ENCODE results near the gene RIC1.
"Not testable (repeated sequence)": the region's sequence is repeated elsewhere in the genome, so short reads cannot be mapped to it uniquely, and the experiment has no call there.

The RIC1 gene

GRCh38 chr9:5627686-5628085 is 1.2 kb upstream of the RIC1 start:
- H3K9me3 ChIP-seq; H3K27me3 ChIP-seq (ENCODE audit: low read depth); in situ Hi-C loops (cut with MboI; ENCODE audit: low sequenced_read_pairs); H3K36me3 ChIP-seq (replicated peaks): not testable (repeated sequence)
- Histone ChIP-seq H3K4me3 (peak overlapping the region; percentile 81), H3K4me1 (peaks cover 12% of the 10 kb centered on the region)
- peak in 1 of 2 experiments; percentile 15 for DNase-seq (ENCODE audit: low spot score in 2 of 2)

- Histone ChIP-seq H3K27me3 (ENCODE audit: low read depth) (no peaks in the 10 kb centered on the region), H3K4me3 (peak overlapping the region; percentile 81), H3K9me3 (no peaks in the 10 kb centered on the region), H3K4me1 (peaks cover 12% of the 10 kb centered on the region), H3K36me3 (replicated peaks) (no peaks in the 10 kb centered on the region; the same call in 1 of the 2 replicates)
- in situ Hi-C loops (cut with MboI; ENCODE audit: low sequenced_read_pairs): no loop called here
- DNase-seq (ENCODE audit: low spot score in 2 of 2): no peak
Observed at GRCh38 chr9:5628183-5628529, 751 bp upstream of the RIC1 start.

- Histone ChIP-seq H3K4me1 (peaks cover 12% of the 10 kb centered on the region), H3K36me3 (replicated peaks) (no peaks in the 10 kb centered on the region; the same call in 1 of the 2 replicates), H3K27me3 (ENCODE audit: low read depth) (no peaks in the 10 kb centered on the region), H3K4me3 (peak overlapping the region; percentile 81), H3K9me3 (peaks cover 2% of the 10 kb centered on the region; the same call in 1 of the 2 replicates)
- in situ Hi-C loops (cut with MboI; ENCODE audit: low sequenced_read_pairs): no loop called here
- DNase-seq (ENCODE audit: low spot score in 2 of 2): peak; percentile 18 to 57
Observed at GRCh38 chr9:5629312-5630080, 589 bp downstream of the RIC1 start.

GRCh38 chr9:5630081-5630507 is 1.2 kb downstream of the RIC1 start:
- peaks cover 12% of the 10 kb centered on the region for H3K4me1 ChIP-seq
- H3K36me3 ChIP-seq (replicated peaks): no peaks in the 10 kb centered on the region; the same call in 1 of the 2 replicates
- peak in 1 of 2 experiments; percentile 40 for DNase-seq (ENCODE audit: low spot score in 2 of 2)
- no peaks in the 10 kb centered on the region for H3K27me3 ChIP-seq (ENCODE audit: low read depth)
- H3K9me3 ChIP-seq: peaks cover 5% of the 10 kb centered on the region; the same call in 1 of the 2 replicates
- H3K4me3 ChIP-seq: peak overlapping the region; percentile 81
- in situ Hi-C loops (cut with MboI; ENCODE audit: low sequenced_read_pairs): no loop called here

GRCh38 chr9:5631026-5631425 is 2.1 kb downstream of the RIC1 start:
- peaks cover 12% of the 10 kb centered on the region for H3K4me1 ChIP-seq
- H3K9me3 ChIP-seq: peaks cover 6% of the 10 kb centered on the region
- DNase-seq (ENCODE audit: low spot score in 2 of 2): peak in 1 of 2 experiments; percentile 23
- H3K4me3 ChIP-seq: peak overlapping the region; percentile 9; the same call in 1 of the 2 replicates
- no peaks in the 10 kb centered on the region; the same call in 1 of the 2 replicates for H3K36me3 ChIP-seq (replicated peaks)
- in situ Hi-C loops (cut with MboI; ENCODE audit: low sequenced_read_pairs): no loop called here
- H3K27me3 ChIP-seq (ENCODE audit: low read depth): no peaks in the 10 kb centered on the region

- DNase-seq (ENCODE audit: low spot score in 2 of 2): no peak
- Histone ChIP-seq H3K4me3 (no peak overlapping the region), H3K9me3 (peaks cover 9% of the 10 kb centered on the region), H3K36me3 (replicated peaks) (no peaks in the 10 kb centered on the region; the same call in none of the 2 replicates), H3K27me3 (ENCODE audit: low read depth) (no peaks in the 10 kb centered on the region), H3K4me1 (peaks cover 7% of the 10 kb centered on the region)
- in situ Hi-C loops (cut with MboI; ENCODE audit: low sequenced_read_pairs): no loop called here
Observed at GRCh38 chr9:5632540-5632939, 3.6 kb downstream of the RIC1 start.

GRCh38 chr9:5633243-5633642 is 4.3 kb downstream of the RIC1 start:
- Histone ChIP-seq H3K4me3 (no peak overlapping the region), H3K27me3 (ENCODE audit: low read depth) (no peaks in the 10 kb centered on the region), H3K36me3 (replicated peaks) (no peaks in the 10 kb centered on the region; the same call in none of the 2 replicates), H3K9me3 (peaks cover 9% of the 10 kb centered on the region), H3K4me1 (peaks cover 5% of the 10 kb centered on the region; the same call in 1 of the 2 replicates)
- no peak for DNase-seq (ENCODE audit: low spot score in 2 of 2)
- in situ Hi-C loops (cut with MboI; ENCODE audit: low sequenced_read_pairs): no loop called here

- in situ Hi-C loops (cut with MboI; ENCODE audit: low sequenced_read_pairs): no loop called here
- Histone ChIP-seq H3K9me3 (peaks cover 9% of the 10 kb centered on the region), H3K4me1 (peaks cover 5% of the 10 kb centered on the region; the same call in 1 of the 2 replicates), H3K36me3 (replicated peaks) (no peaks in the 10 kb centered on the region; the same call in 1 of the 2 replicates), H3K27me3 (ENCODE audit: low read depth) (no peaks in the 10 kb centered on the region), H3K4me3 (no peak overlapping the region)
- DNase-seq (ENCODE audit: low spot score in 2 of 2): no peak
Observed at GRCh38 chr9:5635390-5635789, 6.5 kb downstream of the RIC1 start.

GRCh38 chr9:5639816-5640215 is 10.9 kb downstream of the RIC1 start:
- H3K9me3 ChIP-seq: peaks cover 4% of the 10 kb centered on the region
- H3K4me1 ChIP-seq: no peaks in the 10 kb centered on the region
- H3K4me3 ChIP-seq: no peak overlapping the region
- no peak for DNase-seq (ENCODE audit: low spot score in 2 of 2)
- H3K36me3 ChIP-seq (replicated peaks): no peaks in the 10 kb centered on the region; the same call in 1 of the 2 replicates
- in situ Hi-C loops (cut with MboI; ENCODE audit: low sequenced_read_pairs): no loop called here
- H3K27me3 ChIP-seq (ENCODE audit: low read depth): no peaks in the 10 kb centered on the region

- H3K4me1 ChIP-seq: no peaks in the 10 kb centered on the region
- in situ Hi-C loops (cut with MboI; ENCODE audit: low sequenced_read_pairs): no loop called here
- H3K36me3 ChIP-seq (replicated peaks): no peaks in the 10 kb centered on the region; the same call in 1 of the 2 replicates
- H3K27me3 ChIP-seq (ENCODE audit: low read depth): no peaks in the 10 kb centered on the region
- H3K4me3 ChIP-seq: no peak overlapping the region
- no peak for DNase-seq (ENCODE audit: low spot score in 2 of 2)
- H3K9me3 ChIP-seq: no peaks in the 10 kb centered on the region
Observed at GRCh38 chr9:5642170-5642569, 13.3 kb downstream of the RIC1 start.

- no peaks in the 10 kb centered on the region for H3K4me1 ChIP-seq
- H3K36me3 ChIP-seq (replicated peaks): no peaks in the 10 kb centered on the region
- no peaks in the 10 kb centered on the region for H3K9me3 ChIP-seq
- H3K4me3 ChIP-seq: no peak overlapping the region
- DNase-seq (ENCODE audit: low spot score in 2 of 2): no peak
- in situ Hi-C loops (cut with MboI; ENCODE audit: low sequenced_read_pairs): no loop called here
- H3K27me3 ChIP-seq (ENCODE audit: low read depth): no peaks in the 10 kb centered on the region
Observed at GRCh38 chr9:5643005-5643624, 14.2 kb downstream of the RIC1 start.

GRCh38 chr9:5644501-5644900 is 15.6 kb downstream of the RIC1 start:
- no peaks in the 10 kb centered on the region for H3K4me1 ChIP-seq
- in situ Hi-C loops (cut with MboI; ENCODE audit: low sequenced_read_pairs): no loop called here
- peaks cover 6% of the 10 kb centered on the region for H3K9me3 ChIP-seq

GRCh38 chr9:5646116-5646515 is 17.2 kb downstream of the RIC1 start:
- DNase-seq (ENCODE audit: low spot score in 2 of 2): no peak
- H3K4me3 ChIP-seq: no peak overlapping the region
- H3K4me1 ChIP-seq: no peaks in the 10 kb centered on the region
- peaks cover 6% of the 10 kb centered on the region for H3K9me3 ChIP-seq
- no peaks in the 10 kb centered on the region for H3K36me3 ChIP-seq (replicated peaks)
- in situ Hi-C loops (cut with MboI; ENCODE audit: low sequenced_read_pairs): no loop called here
- no peaks in the 10 kb centered on the region for H3K27me3 ChIP-seq (ENCODE audit: low read depth)

More at GRCh38 chr9:5644501-5644900, 15.6 kb downstream of the RIC1 start:
- Histone ChIP-seq H3K4me3 (no peak overlapping the region), H3K27me3 (ENCODE audit: low read depth) (no peaks in the 10 kb centered on the region), H3K36me3 (replicated peaks) (no peaks in the 10 kb centered on the region)
- no peak for DNase-seq (ENCODE audit: low spot score in 2 of 2)

Data from HAP-1 (cell line).